Right ventricle myocardium inferior (tissue), 1 donor: ENCODE measurements around the gene CSNK2A1. TPM values are rescaled to one million over a fixed set of nuclear protein-coding genes. Genes with fewer than 3 reads are reported as not detected.
"Not testable (repeated sequence)": the region's sequence is repeated elsewhere in the genome, so short reads cannot be mapped to it uniquely, and the experiment has no call there.

ENCODE experiments used
- ATAC-seq: fragments of 200-7000 bp; cut with Tn5 transposase; one replicate; pipeline ENCODE4 v1.9.1; 2020; ENCODE audit warnings: mild to moderate bottlenecking, moderate library complexity
- DNase-seq: peaks from one replicate; pipeline ENCODE4 v3.0.0; 2021; ENCODE audit errors: missing footprints
- intact Hi-C: fragments of 100-400 bp; cut with DNase I; formaldehyde crosslinking; loops from one replicate; pipeline ENCODE4 v1.11.0; 2022
- total RNA-seq: library from RNA; stranded (reverse); fragmentation: NEBNext Ultra II Directional; extraction: Animal tissue kit (Norgen Biotek cat#: 25700); gene quantifications from one replicate; pipeline ENCODE4 v1.2.1, GENCODE V29; 2021
- donor health status: DM: no; HTN: yes; CAD: no; lungs with severe emphysema.

Gene CSNK2A1
- total RNA-seq, 1 donor from 2014 or later, result 111 TPM

- intact Hi-C loops, DNase-seq: not testable (repeated sequence)
- ATAC-seq, result peak; percentile 59
These were observed 35.2 kb downstream of the CSNK2A1 start for GRCh38 chr20:508364-508787.

GRCh38 chr20:507761-508332, 35.7 kb downstream of the CSNK2A1 start:
- DNase-seq, result no peak
- no peak for ATAC-seq
- intact Hi-C loops, result no loop called here

GRCh38 chr20:507006-507758, 36.4 kb downstream of the CSNK2A1 start:
- intact Hi-C loops, result no loop called here
- DNase-seq (no peak), ATAC-seq (no peak)

GRCh38 chr20:504632-505075, 38.9 kb downstream of the CSNK2A1 start:
- intact Hi-C loops, result no loop called here
- ATAC-seq (no peak), DNase-seq (no peak)

GRCh38 chr20:503048-503737, 40.4 kb downstream of the CSNK2A1 start:
- no peak for ATAC-seq
- intact Hi-C loops, result no loop called here
- DNase-seq, result no peak

GRCh38 chr20:497979-498378, 45.6 kb downstream of the CSNK2A1 start:
- ATAC-seq, result no peak
- no peak for DNase-seq
- intact Hi-C loops, result no loop called here

GRCh38 chr20:496126-496696, 47.4 kb downstream of the CSNK2A1 start:
- intact Hi-C loops, result no loop called here
- DNase-seq (no peak), ATAC-seq (peak; percentile 54)

GRCh38 chr20:492159-492558, 51.4 kb downstream of the CSNK2A1 start:
- DNase-seq, result no peak
- ATAC-seq, result no peak
- intact Hi-C loops, result no loop called here

GRCh38 chr20:487655-488054, 55.9 kb downstream of the CSNK2A1 start:
- intact Hi-C loops, result no loop called here
- ATAC-seq, result no peak
- no peak for DNase-seq

GRCh38 chr20:483815-484644, 59.6 kb downstream of the CSNK2A1 start:
- ATAC-seq (peak; percentile 96), DNase-seq (peak; percentile 81)
- intact Hi-C loops, result no loop called here

GRCh38 chr20:481167-481566, 62.4 kb downstream of the CSNK2A1 start:
- no peak for ATAC-seq
- intact Hi-C loops, result no loop called here
- no peak for DNase-seq

- DNase-seq (no peak), ATAC-seq (no peak)
- intact Hi-C loops, result no loop called here
These were observed 63.5 kb downstream of the CSNK2A1 start for GRCh38 chr20:480044-480443.

GRCh38 chr20:479487-479886, 64.1 kb downstream of the CSNK2A1 start:
- intact Hi-C loops, result loop anchor here (1.0 kb wide), 1 partner anchor 125 kb away; no protein-coding TSS in a partner anchor
- ATAC-seq (no peak), DNase-seq (no peak)

GRCh38 chr20:478949-479429, 64.6 kb downstream of the CSNK2A1 start:
- intact Hi-C loops, result loop anchor here (1.0 kb wide), 1 partner anchor 125 kb away; no protein-coding TSS in a partner anchor
- ATAC-seq (no peak), DNase-seq (no peak)

GRCh38 chr20:478010-478948, 65.3 kb downstream of the CSNK2A1 start:
- peak; percentile 55 for ATAC-seq
- no peak for DNase-seq
- intact Hi-C loops, result no loop called here

- ATAC-seq, intact Hi-C loops, DNase-seq: not testable (repeated sequence)
These were observed 66.9 kb downstream of the CSNK2A1 start for GRCh38 chr20:476561-477249.
